Neural cell (in vitro differentiated cells): Measurements from ENCODE around the gene RAB27A. TPM values are rescaled to one million over a fixed set of nuclear protein-coding genes. Genes with fewer than 3 reads are reported as not detected.

Experiments
- H2AFZ ChIP-seq: fragments of 200-600, 300-800 bp; sonication (generic), shearing (Covaris generic); 2 replicates; pipeline ENCODE4 v1.6.0; 2014; ENCODE audit warnings: low read depth, mild to moderate bottlenecking, antibody characterized with exemption, low read length, moderate library complexity
- H3F3A ChIP-seq: fragments of 200-600 bp; shearing (Covaris generic); 2 replicates; pipeline ENCODE4 v1.6.1; 2016; ENCODE audit warnings: mild to moderate bottlenecking, moderate library complexity, mixed read lengths, antibody characterized with exemption, low read length; ENCODE audit not compliant: insufficient read depth, poor library complexity, severe bottlenecking
- H3K27ac ChIP-seq: fragments of 200-600, 300-800 bp; sonication (generic), shearing (Covaris generic); 2 replicates; pipeline ENCODE4 v1.5.1; 2014; ENCODE audit warnings: mild to moderate bottlenecking, low read length, moderate library complexity
- H3K27me3 ChIP-seq: fragments of 300-800, 200-600 bp; sonication (generic), shearing (Covaris generic); 2 replicates; pipeline ENCODE4 v1.6.0; 2014; ENCODE audit warnings: mild to moderate bottlenecking, low read depth, low read length, moderate library complexity; ENCODE audit not compliant: insufficient read depth
- H3K36me3 ChIP-seq: fragments of 300-800, 200-600 bp; sonication (generic), shearing (Covaris generic); 2 replicates; pipeline ENCODE4 v1.5.1; 2014; ENCODE audit warnings: mild to moderate bottlenecking, antibody characterized with exemption, low read length, moderate library complexity; ENCODE audit not compliant: insufficient read depth
- H3K4me2 ChIP-seq: fragments of 300-800, 200-600 bp; sonication (generic), shearing (Covaris generic); 2 replicates; pipeline ENCODE4 v1.6.0; 2014; ENCODE audit warnings: mild to moderate bottlenecking, low read length
- H3K4me3 ChIP-seq: fragments of 300-800, 200-600 bp; sonication (generic), shearing (Covaris generic); 2 replicates; pipeline ENCODE4 v1.5.1; 2014; ENCODE audit warnings: mild to moderate bottlenecking, low read length, moderate library complexity
- H3K79me2 ChIP-seq: fragments of 200-600 bp; shearing (Covaris generic); replicated peaks from 2 replicates; pipeline ENCODE4 v1.6.0; 2014; ENCODE audit warnings: mild to moderate bottlenecking, low read length, moderate library complexity; ENCODE audit not compliant: insufficient read depth
- H3K9ac ChIP-seq: fragments of 300-800, 200-600 bp; sonication (generic), shearing (Covaris generic); 2 replicates; pipeline ENCODE4 v1.6.1; 2016; ENCODE audit warnings: mild to moderate bottlenecking, low read length, mixed read lengths
- H3K9me2 ChIP-seq: fragments of 200-600 bp; shearing (Covaris generic); 2 replicates; pipeline ENCODE4 v1.6.1; 2016; ENCODE audit warnings: mild to moderate bottlenecking, low read length, mixed read lengths; ENCODE audit not compliant: insufficient read depth
- H3K9me3 ChIP-seq: fragments of 200-600, 300-800 bp; sonication (generic), shearing (Covaris generic); 2 replicates; pipeline ENCODE4 v1.6.1; 2016; ENCODE audit warnings: mild to moderate bottlenecking, mixed run types, low read length, moderate library complexity, mixed read lengths
- H4K20me1 ChIP-seq: fragments of 200-600 bp; shearing (Covaris generic); 2 replicates; pipeline ENCODE4 v1.6.1; 2016; ENCODE audit warnings: mild to moderate bottlenecking, mixed run types; ENCODE audit not compliant: insufficient read depth
- CTCF ChIP-seq: fragments of 450-650 bp; IDR thresholded peaks from 2 replicates; pipeline ENCODE4 v1.5.1; 2014; ENCODE audit warnings: antibody characterized with exemption, mild to moderate bottlenecking, moderate library complexity; ENCODE audit not compliant: poor library complexity, severe bottlenecking
- EP300 ChIP-seq: fragments of 450-650 bp; conservative IDR thresholded peaks from 2 replicates; pipeline ENCODE4 v1.6.1; 2014; ENCODE audit warnings: antibody characterized with exemption, mild to moderate bottlenecking, moderate library complexity; ENCODE audit not compliant: poor library complexity, severe bottlenecking
- EZH2 ChIP-seq: fragments of 200-600, 300-800 bp; shearing (Covaris generic), sonication (generic); IDR thresholded peaks from 2 replicates; pipeline ENCODE4 v1.6.1; 2014; ENCODE audit warnings: antibody characterized with exemption, low read length, borderline replicate concordance, mild to moderate bottlenecking; ENCODE audit not compliant: insufficient read depth, poor library complexity, severe bottlenecking
- MXI1 ChIP-seq: fragments of 450-650 bp; conservative IDR thresholded peaks from 2 replicates; pipeline ENCODE4 v1.6.1; 2014; ENCODE audit warnings: antibody characterized with exemption, mild to moderate bottlenecking; ENCODE audit not compliant: poor library complexity, severe bottlenecking
- POLR2AphosphoS5 ChIP-seq: IDR thresholded peaks from 2 replicates; pipeline ENCODE4 v1.6.1; 2012
- RAD21 ChIP-seq: fragments of 450-650 bp; conservative IDR thresholded peaks from 2 replicates; pipeline ENCODE4 v1.6.1; 2014; ENCODE audit warnings: antibody characterized with exemption, mild to moderate bottlenecking, moderate library complexity
- SMC3 ChIP-seq: fragments of 450-650 bp; conservative IDR thresholded peaks from 2 replicates; pipeline ENCODE4 v1.6.1; 2014; ENCODE audit warnings: antibody characterized with exemption, mild to moderate bottlenecking, moderate library complexity; ENCODE audit not compliant: poor library complexity
- TAF1 ChIP-seq: IDR thresholded peaks from 2 replicates; pipeline ENCODE4 v1.6.1; 2012; ENCODE audit warnings: low read depth
- polyA plus RNA-seq: library from polyadenylated mRNA; depleted of rRNA; stranded (reverse); fragments of >200 nt; gene quantifications from 2 replicates; pipeline ENCODE4 v1.2.3, GENCODE V29; 2014
- TF ChIP-seq, protein P1 (sequence below): IDR thresholded peaks from 2 replicates; pipeline ENCODE4 v1.6.1; 2012; ENCODE audit warnings: borderline replicate concordance

The RAB27A gene
- polyA plus RNA-seq, 1 donor from 2014 or later = 3.7 TPM

DNA sequence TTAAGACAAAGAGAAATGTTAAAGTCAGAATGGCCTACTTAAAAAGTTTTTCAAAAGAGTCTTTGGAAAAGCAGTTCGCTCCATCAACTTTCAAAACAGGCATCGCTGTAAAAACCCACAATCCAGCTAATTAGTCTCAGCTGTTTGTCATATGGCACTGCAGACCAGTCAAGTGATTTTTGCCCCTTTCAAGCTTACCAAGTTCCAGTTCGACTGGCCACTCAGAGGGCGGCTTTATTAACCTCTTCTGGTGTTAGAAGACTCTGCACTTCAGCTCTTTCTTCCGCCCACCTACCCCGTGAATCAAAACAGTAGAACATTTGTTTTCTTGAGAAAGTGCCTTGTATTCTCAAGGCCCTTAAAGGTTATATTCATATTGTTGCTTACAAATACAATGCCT, 19.3 kb downstream of the RAB27A start:
- no peak overlapping the region for H3K4me2 ChIP-seq

GRCh38 chr15:55268176-55268695, 21.4 kb downstream of the RAB27A start:
- H3K4me3 ChIP-seq = no peak overlapping the region

More for the DNA sequence above, 19.3 kb downstream of the RAB27A start:
- H3K9ac ChIP-seq = no peak overlapping the region
- no peaks in the 10 kb centered on the region for H3K36me3 ChIP-seq
- no peaks in the 10 kb centered on the region for H3K27me3 ChIP-seq
- H3K4me3 ChIP-seq = no peak overlapping the region
- H4K20me1 ChIP-seq = no peaks in the 10 kb centered on the region
- H3K9me3 ChIP-seq = no peaks in the 10 kb centered on the region
- no peak overlapping the region for H2AFZ ChIP-seq
- H3K79me2 ChIP-seq = no peaks in the 10 kb centered on the region
- H3K27ac ChIP-seq = no peak overlapping the region
- H3K9me2 ChIP-seq = no peaks in the 10 kb centered on the region
- no peak for TF ChIP-seq TAF1
- TF ChIP-seq SMC3 = no peak
- TF ChIP-seq, protein P1, sequence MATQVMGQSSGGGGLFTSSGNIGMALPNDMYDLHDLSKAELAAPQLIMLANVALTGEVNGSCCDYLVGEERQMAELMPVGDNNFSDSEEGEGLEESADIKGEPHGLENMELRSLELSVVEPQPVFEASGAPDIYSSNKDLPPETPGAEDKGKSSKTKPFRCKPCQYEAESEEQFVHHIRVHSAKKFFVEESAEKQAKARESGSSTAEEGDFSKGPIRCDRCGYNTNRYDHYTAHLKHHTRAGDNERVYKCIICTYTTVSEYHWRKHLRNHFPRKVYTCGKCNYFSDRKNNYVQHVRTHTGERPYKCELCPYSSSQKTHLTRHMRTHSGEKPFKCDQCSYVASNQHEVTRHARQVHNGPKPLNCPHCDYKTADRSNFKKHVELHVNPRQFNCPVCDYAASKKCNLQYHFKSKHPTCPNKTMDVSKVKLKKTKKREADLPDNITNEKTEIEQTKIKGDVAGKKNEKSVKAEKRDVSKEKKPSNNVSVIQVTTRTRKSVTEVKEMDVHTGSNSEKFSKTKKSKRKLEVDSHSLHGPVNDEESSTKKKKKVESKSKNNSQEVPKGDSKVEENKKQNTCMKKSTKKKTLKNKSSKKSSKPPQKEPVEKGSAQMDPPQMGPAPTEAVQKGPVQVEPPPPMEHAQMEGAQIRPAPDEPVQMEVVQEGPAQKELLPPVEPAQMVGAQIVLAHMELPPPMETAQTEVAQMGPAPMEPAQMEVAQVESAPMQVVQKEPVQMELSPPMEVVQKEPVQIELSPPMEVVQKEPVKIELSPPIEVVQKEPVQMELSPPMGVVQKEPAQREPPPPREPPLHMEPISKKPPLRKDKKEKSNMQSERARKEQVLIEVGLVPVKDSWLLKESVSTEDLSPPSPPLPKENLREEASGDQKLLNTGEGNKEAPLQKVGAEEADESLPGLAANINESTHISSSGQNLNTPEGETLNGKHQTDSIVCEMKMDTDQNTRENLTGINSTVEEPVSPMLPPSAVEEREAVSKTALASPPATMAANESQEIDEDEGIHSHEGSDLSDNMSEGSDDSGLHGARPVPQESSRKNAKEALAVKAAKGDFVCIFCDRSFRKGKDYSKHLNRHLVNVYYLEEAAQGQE = no peak
- TF ChIP-seq EZH2 = no peak
- no peak for TF ChIP-seq POLR2AphosphoS5
- TF ChIP-seq MXI1 = no peak
- TF ChIP-seq EP300 = no peak
- TF ChIP-seq CTCF = no peak
- no peak for TF ChIP-seq RAD21
- H3F3A ChIP-seq = no peaks in the 10 kb centered on the region

More at GRCh38 chr15:55268176-55268695, 21.4 kb downstream of the RAB27A start:
- no peaks in the 10 kb centered on the region for H3K9me2 ChIP-seq
- no peak overlapping the region for H3K27ac ChIP-seq
- H4K20me1 ChIP-seq = no peaks in the 10 kb centered on the region
- TF ChIP-seq, protein P1 = no peak
- no peak for TF ChIP-seq RAD21
- no peak for TF ChIP-seq CTCF
- TF ChIP-seq MXI1 = no peak
- TF ChIP-seq EP300 = no peak
- no peak for TF ChIP-seq EZH2
- no peak for TF ChIP-seq SMC3
- TF ChIP-seq TAF1 = no peak
- no peak for TF ChIP-seq POLR2AphosphoS5
- H3K27me3 ChIP-seq = no peaks in the 10 kb centered on the region
- no peak overlapping the region for H2AFZ ChIP-seq
- no peaks in the 10 kb centered on the region for H3K36me3 ChIP-seq
- no peak overlapping the region for H3K4me2 ChIP-seq
- no peaks in the 10 kb centered on the region for H3K79me2 ChIP-seq
- no peak overlapping the region for H3K9ac ChIP-seq
- H3F3A ChIP-seq = no peaks in the 10 kb centered on the region
- H3K9me3 ChIP-seq = no peaks in the 10 kb centered on the region
